ENCODE results near the gene DPPA2.
"Not testable (repeated sequence)": the region's sequence is repeated elsewhere in the genome, so short reads cannot be mapped to it uniquely, and the experiment has no call there.

DPPA2 gene

GRCh38 chr3:109316162-109316730 is at the start of gene DPPA2:
TSS of gene DPPA2 (minus strand) at chr3:109316517. CDS start at chr3:109314542, 1,975 bp downstream.
- no peak for DNase-seq (ENCODE audit: low read depth)
- H3K4me3 ChIP-seq (ENCODE audit: control insufficient read depth, low read depth, low read length): no peak within 1 kb of the TSS
- TF ChIP-seq CTCF (IDR thresholded peaks at IDR 0.05; ENCODE audit: control insufficient read depth, insufficient read depth, low read depth, low read length, missing control alignments): no peak

- no peak for DNase-seq (ENCODE audit: low read depth)
- H3K4me3 ChIP-seq (ENCODE audit: control insufficient read depth, low read depth, low read length): no peak overlapping the region
- TF ChIP-seq CTCF (IDR thresholded peaks at IDR 0.05; ENCODE audit: control insufficient read depth, insufficient read depth, low read depth, low read length, missing control alignments): no peak
Observed at GRCh38 chr3:109364088-109364487, 47.8 kb upstream of the DPPA2 start.

GRCh38 chr3:109363634-109364033 is 47.3 kb upstream of the DPPA2 start:
- no peak for DNase-seq (ENCODE audit: low read depth)
- TF ChIP-seq CTCF (IDR thresholded peaks at IDR 0.05; ENCODE audit: control insufficient read depth, insufficient read depth, low read depth, low read length, missing control alignments): no peak
- H3K4me3 ChIP-seq (ENCODE audit: control insufficient read depth, low read depth, low read length): no peak overlapping the region

GRCh38 chr3:109362823-109363222 is 46.5 kb upstream of the DPPA2 start:
- DNase-seq (ENCODE audit: low read depth): no peak
- no peak for TF ChIP-seq CTCF (IDR thresholded peaks at IDR 0.05; ENCODE audit: control insufficient read depth, insufficient read depth, low read depth, low read length, missing control alignments)
- no peak overlapping the region for H3K4me3 ChIP-seq (ENCODE audit: control insufficient read depth, low read depth, low read length)

GRCh38 chr3:109358809-109359208 is 42.5 kb upstream of the DPPA2 start:
- H3K4me3 ChIP-seq (ENCODE audit: control insufficient read depth, low read depth, low read length); DNase-seq (ENCODE audit: low read depth): not testable (repeated sequence)

- no peak overlapping the region for H3K4me3 ChIP-seq (ENCODE audit: control insufficient read depth, low read depth, low read length)
- DNase-seq (ENCODE audit: low read depth): no peak
- TF ChIP-seq CTCF (IDR thresholded peaks at IDR 0.05; ENCODE audit: control insufficient read depth, insufficient read depth, low read depth, low read length, missing control alignments): no peak
Observed at GRCh38 chr3:109356442-109357155, 40.3 kb upstream of the DPPA2 start.

- DNase-seq (ENCODE audit: low read depth): no peak
- no peak overlapping the region for H3K4me3 ChIP-seq (ENCODE audit: control insufficient read depth, low read depth, low read length)
- no peak for TF ChIP-seq CTCF (IDR thresholded peaks at IDR 0.05; ENCODE audit: control insufficient read depth, insufficient read depth, low read depth, low read length, missing control alignments)
Observed at GRCh38 chr3:109355625-109356441, 39.5 kb upstream of the DPPA2 start.
